ENCODE results near the gene EVA1C.

The EVA1C gene

DNA sequence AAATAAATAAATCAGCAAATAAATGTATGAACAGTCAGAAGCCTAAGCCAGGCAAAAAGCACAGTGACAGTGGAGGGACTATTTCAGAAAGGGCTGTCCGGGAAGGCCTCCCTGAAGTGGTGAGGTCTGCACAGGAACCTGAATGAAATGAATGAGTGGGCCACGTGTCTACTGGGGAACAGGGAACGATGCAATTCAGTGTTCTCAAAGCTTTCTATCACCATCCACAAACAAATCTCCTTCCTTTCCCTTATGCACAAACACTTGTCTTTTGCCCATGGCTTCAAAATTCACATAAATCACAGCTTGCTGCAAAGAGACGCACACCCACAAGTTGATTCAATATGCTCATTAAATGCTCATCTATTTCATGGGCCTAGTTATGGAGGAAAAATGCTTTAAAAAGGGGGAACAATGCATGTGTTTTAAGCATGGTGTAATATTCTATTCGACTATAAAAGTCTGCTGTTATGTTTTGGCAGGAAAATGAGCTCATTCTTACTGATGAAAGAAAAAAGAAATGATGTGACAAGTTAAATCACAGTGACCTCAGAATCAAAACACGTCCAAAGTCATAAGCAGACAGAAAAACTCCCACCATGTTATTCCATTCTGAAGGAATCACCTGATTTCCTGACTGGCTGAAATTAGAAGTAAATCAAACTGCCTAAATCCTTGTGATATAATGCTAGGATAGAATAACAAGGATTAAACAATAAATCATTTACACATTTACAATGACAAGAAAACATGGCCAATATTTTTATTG is 41.3 kb upstream of the EVA1C start:
- TF ChIP-seq, protein P1, sequence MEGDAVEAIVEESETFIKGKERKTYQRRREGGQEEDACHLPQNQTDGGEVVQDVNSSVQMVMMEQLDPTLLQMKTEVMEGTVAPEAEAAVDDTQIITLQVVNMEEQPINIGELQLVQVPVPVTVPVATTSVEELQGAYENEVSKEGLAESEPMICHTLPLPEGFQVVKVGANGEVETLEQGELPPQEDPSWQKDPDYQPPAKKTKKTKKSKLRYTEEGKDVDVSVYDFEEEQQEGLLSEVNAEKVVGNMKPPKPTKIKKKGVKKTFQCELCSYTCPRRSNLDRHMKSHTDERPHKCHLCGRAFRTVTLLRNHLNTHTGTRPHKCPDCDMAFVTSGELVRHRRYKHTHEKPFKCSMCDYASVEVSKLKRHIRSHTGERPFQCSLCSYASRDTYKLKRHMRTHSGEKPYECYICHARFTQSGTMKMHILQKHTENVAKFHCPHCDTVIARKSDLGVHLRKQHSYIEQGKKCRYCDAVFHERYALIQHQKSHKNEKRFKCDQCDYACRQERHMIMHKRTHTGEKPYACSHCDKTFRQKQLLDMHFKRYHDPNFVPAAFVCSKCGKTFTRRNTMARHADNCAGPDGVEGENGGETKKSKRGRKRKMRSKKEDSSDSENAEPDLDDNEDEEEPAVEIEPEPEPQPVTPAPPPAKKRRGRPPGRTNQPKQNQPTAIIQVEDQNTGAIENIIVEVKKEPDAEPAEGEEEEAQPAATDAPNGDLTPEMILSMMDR (IDR thresholded peaks at IDR 0.05; ENCODE audit: control extremely low read depth, extremely low read depth, low read depth, missing control alignments): no peak
- DNase-seq (ENCODE audit: extremely low spot score): no peak
- CTCF ChIA-PET: no interaction called here
- POLR2A ChIA-PET: interaction anchor here (0.6 kb wide), 1 partner anchor 10 kb away, joined by 3 read pairs; no protein-coding TSS in a partner anchor

DNA sequence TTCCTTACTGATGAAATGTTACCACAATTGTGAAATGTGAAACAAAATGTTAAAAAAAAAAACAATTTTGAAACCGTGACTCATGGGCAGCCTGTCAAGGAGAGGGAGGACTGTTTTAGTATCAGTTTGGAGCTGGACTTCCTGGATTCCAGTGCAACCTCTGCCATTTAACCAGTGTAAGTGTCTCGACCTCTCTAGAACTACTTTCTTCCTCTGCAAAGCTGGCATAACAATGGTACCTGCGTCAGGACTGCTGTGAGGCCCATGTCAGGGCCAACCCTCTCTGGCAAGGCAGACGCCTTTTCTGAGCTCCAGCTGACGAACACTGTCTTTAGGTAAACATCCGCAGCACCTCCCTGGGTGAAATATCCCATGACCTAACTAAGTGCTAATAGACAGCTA is 40.6 kb upstream of the EVA1C start:
- CTCF ChIA-PET: interaction anchor here (1.0 to 1.3 kb wide), 2 partner anchors 24 to 31 kb away, joined by 3 to 4 read pairs; no protein-coding TSS in a partner anchor
- no peak for DNase-seq (ENCODE audit: extremely low spot score)
- POLR2A ChIA-PET: no interaction called here
- TF ChIP-seq, protein P1 (IDR thresholded peaks at IDR 0.05; ENCODE audit: control extremely low read depth, extremely low read depth, low read depth, missing control alignments): no peak

DNA sequence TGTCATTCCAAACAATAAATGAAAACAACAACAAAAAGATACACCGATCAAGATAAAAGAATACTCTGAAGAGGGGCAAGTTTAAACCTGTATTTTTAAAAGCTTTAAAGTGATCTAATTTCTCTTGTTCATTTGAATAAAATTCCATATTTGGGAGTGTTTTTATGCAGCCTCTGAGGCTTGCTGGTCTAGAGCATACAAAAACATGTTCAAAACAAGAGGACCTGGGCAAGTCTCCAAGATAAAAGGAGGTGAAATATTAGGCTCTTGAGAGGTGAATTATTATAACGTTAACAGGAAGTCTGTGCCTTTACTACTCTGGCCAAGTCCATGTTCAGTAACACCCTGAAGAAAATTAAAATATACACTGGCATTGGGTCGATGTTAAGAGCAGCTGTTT is 39.8 kb upstream of the EVA1C start:
- POLR2A ChIA-PET: no interaction called here
- TF ChIP-seq, protein P1 (IDR thresholded peaks at IDR 0.05; ENCODE audit: control extremely low read depth, extremely low read depth, low read depth, missing control alignments): no peak
- CTCF ChIA-PET: interaction anchor here (0.8 to 1.3 kb wide), 3 partner anchors 14 to 30 kb away, joined by 3 to 4 read pairs (median 4); no protein-coding TSS in a partner anchor
- no peak for DNase-seq (ENCODE audit: extremely low spot score)

DNA sequence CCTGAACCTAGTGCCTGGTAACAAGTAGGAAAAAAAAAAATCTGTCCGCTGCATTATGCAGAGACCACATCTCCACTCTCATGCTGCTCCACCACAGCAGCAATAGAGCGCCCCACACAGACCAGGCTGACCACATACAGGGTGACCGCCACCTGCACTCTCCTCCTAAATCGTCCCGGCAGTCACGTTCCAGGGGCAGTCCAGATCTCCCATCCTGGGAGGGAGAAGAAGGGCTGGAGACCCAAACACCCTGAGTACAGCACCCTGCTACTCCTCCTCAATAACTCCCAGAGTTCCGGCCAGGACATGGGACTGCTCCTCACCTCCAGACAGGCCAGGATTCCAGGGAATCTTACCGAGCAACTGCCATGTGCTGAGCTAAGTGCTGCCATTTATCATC is 35.0 kb upstream of the EVA1C start:
- ChIA-PET CTCF (interaction anchor here (1.0 kb wide), 1 partner anchor 13 kb away, joined by 4 read pairs; no protein-coding TSS in a partner anchor), POLR2A (no interaction called here)
- DNase-seq (ENCODE audit: extremely low spot score): no peak
- TF ChIP-seq, protein P1 (IDR thresholded peaks at IDR 0.05; ENCODE audit: control extremely low read depth, extremely low read depth, low read depth, missing control alignments): no peak

DNA sequence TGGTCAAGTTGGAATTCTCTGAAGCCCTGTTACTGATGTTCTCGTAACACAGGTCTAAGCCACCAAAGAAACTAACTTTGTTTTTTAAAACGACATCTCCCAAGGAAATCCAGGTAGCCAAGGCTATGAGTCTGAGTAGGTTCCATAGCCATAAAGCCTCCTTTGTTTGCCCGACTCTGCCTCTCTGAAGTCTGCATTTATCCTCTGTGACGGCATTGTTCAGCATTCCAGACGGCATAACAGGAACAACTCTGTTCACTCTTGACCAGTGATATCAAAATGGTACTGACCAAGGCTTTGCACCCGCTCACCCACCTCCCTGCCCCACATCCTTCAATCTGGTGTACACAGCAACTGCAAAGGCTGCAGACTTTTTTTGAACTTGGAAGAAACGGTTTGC is 34.5 kb upstream of the EVA1C start:
- CTCF ChIA-PET: interaction anchor here (1.0 kb wide), 1 partner anchor 14 kb away, joined by 4 read pairs; no protein-coding TSS in a partner anchor
- POLR2A ChIA-PET: no interaction called here
- DNase-seq (ENCODE audit: extremely low spot score): no peak
- TF ChIP-seq, protein P1 (IDR thresholded peaks at IDR 0.05; ENCODE audit: control extremely low read depth, extremely low read depth, low read depth, missing control alignments): no peak

DNA sequence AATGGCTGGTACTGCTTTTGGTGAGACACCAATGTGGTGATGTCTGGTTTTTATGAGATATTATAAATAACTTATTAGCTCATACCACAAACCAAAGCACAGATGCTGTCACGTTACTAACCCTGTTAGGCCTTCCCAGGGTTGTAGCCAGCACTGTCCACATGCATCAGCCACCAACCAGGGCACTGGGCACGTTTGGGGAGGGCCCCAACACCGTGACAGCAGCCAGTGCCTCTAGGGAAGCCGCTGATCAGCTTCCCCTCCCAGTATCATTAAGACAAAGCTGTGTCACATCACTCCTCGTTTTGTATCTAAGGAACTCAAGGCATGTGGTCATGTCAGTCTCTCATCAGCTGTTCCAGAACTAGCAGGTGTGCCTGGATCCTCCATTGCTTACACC is 33.5 kb upstream of the EVA1C start:
- POLR2A ChIA-PET: no interaction called here
- TF ChIP-seq, protein P1 (IDR thresholded peaks at IDR 0.05; ENCODE audit: control extremely low read depth, extremely low read depth, low read depth, missing control alignments): no peak
- CTCF ChIA-PET: no interaction called here
- no peak for DNase-seq (ENCODE audit: extremely low spot score)

Data from GM10248 (cell line).